NCI-H774 (cell line): ENCODE results near the gene PRCD.
"Not testable (repeated sequence)": the region's sequence is repeated elsewhere in the genome, so short reads cannot be mapped to it uniquely, and the experiment has no call there.

Experiments used
- DNase-seq: peaks from one replicate; lab custom pipeline; 2025; lab: John Stamatoyannopoulos, UW

Gene PRCD

DNA sequence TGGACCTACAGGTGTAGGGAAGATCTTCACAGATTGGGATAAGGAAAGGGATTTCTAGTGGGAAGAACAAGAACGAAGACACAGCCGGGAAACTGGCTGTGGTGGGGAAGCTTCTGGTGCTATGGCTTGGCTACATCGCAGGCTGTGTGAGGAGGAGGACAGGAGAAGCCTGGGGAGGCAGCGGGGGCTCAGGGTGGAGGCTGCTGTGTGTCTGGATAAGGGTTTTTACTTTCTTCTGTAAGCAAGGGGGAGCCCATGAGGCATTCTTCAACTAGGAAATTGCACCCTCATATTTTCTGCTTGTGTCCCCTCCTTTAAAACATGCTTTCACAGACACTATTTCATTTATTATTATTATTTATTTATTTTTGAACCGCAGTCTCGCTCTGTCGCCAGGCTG lies 35.7 kb upstream of the PRCD start:
- no peak for DNase-seq

DNA sequence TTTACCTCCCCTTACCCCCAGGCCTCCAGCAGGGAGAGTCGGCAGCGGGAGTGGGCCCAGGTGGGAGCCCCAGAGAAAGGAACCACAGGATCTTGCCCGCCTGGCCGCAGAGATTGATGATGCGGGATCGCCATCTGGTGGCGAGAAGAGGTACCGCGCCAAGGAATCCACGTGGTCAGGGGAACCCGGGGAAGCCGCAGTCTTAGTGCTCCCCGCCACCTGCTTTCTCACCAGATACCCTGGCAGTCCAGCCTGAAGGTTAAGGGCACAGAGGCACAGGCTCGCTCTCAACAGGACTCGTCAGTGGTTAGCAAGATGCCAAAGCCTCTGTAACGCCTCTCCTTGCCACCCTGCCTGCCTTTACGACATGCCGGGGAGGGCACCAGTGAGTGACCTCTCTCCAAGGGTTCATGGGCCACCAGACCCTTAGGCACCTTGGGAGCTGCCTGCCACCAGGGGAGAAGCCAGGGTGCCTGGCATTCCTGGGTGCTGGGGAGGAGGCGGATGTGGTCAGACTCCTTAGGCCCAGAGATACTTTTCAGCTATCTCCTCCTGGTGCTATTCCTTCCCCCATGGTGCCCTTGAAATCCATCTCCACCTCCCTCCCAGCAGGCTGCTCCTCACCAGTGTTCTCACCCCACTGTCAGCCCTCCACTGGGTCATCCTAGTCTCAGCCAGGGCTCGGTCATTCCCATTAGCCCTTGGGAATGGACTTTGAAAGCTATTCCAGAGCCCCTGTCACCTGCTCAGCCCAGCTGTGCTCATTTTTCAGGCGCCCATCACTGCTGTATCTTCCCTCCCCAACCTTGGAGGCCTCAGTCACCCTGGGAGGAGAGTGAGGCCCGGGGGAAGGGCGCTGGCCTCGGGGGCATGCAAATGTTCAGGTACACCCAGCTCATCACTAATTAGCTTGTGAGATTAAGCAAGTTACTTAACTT lies 33.2 kb upstream of the PRCD start:
- peak; percentile 77 for DNase-seq

GRCh38 chr17:76508472-76509063 lies 31.3 kb upstream of the PRCD start:
- not testable (repeated sequence) for DNase-seq

GRCh38 chr17:76510831-76511244 lies 29.0 kb upstream of the PRCD start:
- no peak for DNase-seq

GRCh38 chr17:76511668-76512365 lies 28.0 kb upstream of the PRCD start:
- DNase-seq, result no peak

DNA sequence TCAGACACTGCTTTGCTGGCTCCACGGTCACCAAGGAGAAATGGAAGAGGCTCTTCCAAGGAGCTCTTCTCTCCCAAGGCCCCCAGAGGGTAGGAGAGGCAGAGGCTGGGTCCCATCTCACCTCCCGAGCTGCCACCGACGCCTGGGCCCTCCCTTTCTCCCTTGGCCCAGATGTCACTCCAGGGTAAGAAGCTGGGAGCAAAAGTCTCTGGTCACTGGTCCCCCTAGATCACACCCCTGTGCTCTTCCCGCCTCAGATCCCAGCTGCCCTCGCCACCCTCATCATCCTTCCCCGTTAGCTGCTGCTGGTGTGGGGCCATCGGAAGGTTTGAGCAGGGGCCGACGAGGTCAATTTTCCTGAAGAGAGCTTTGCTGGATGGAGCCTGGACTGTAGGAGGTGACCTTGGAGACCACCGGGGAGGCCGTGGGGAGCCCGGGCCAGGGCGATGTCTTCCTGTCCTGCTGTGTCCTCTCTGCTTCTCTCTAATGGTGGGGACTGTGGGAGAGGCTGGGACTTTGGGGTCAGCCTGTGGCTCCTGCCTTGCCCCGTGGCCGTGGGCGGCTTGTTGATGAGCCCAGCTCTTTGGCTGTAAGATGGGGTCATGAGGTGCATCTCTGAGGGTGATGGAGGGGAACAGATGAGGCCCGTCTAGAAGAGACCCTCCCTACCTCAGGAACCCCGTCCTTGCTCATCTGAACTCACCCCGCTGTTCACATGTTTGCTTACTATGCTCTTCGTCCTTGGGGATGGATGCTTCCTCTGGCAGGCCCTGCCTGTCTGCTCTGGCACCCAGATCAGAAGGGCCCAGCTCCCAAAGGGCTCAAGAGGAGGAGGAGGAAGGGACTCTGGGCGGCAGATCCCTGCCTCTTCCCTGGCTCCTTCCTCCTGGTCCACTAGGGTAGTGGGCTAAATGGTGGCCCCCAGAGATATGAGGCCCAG lies 27.2 kb upstream of the PRCD start:
- no peak for DNase-seq

DNA sequence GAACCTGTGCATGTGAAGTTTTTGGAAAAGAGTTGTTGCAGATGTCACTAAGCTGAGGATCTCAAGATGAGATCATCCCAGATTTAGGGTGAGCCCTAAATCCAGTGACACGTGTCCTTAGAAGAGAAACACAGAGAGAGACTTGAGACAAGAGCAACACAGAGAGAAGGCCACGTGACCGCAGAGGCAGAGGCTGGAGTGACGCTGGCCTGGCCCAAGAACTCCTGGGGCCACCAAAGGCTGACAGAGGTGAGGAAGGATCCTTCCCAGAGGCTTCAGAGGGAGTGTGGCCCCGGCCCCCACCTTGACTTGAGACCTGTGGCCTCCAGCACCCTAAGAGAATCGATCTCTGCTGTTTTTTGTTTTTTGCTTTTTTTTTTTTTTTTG lies 26.5 kb upstream of the PRCD start:
- no peak for DNase-seq

GRCh38 chr17:76514355-76514754 lies 25.5 kb upstream of the PRCD start:
- DNase-seq, result not testable (repeated sequence)

- no peak for DNase-seq
Measured at GRCh38 chr17:76515274-76515949, 24.4 kb upstream of the PRCD start.

GRCh38 chr17:76517638-76518038 lies 22.2 kb upstream of the PRCD start:
- DNase-seq, result no peak

DNA sequence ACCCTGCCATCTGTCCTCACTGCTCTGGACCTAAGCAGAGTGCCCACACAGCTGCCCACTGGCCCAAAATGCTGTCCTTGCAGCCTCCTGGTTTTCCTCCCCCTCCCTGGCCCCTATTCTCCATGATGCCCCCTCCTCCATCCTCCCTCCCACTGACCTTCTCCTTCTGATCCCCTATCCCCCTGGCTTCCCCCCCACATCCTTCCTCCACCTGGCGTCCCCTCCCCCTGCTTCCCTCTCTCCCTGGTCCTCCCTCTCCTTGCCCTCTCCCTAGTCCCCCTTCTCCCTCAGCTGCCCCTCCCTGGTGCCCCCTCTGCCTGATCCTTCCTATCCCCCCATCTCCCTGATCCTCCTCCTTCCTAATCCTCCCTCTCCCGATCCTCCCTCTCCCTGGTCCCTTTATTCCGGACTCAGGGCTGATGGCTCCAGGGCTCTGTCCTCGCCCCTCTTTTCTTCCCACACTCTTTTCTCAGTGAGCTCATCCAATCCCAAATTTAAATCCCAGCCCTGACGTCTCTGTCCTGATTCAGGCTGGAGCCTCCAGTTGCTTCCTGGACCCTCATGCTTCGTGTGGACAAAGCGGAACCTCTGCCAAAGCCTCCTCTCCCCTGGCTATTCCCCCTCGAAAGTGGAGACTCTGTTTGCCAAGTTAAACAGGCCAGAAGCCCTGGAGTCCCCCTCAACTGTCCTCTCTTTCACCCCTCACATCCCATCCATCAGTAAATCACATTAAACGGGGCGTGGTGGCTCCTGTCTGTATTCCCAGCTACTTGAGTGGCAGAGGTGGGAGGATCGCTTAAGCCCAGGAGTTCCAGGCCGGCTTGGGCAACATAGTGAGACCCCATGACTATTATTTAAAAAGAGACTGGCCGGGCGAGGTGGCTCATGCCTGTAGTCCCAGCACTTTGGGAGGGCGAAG lies 20.5 kb upstream of the PRCD start:
- no peak for DNase-seq

DNA sequence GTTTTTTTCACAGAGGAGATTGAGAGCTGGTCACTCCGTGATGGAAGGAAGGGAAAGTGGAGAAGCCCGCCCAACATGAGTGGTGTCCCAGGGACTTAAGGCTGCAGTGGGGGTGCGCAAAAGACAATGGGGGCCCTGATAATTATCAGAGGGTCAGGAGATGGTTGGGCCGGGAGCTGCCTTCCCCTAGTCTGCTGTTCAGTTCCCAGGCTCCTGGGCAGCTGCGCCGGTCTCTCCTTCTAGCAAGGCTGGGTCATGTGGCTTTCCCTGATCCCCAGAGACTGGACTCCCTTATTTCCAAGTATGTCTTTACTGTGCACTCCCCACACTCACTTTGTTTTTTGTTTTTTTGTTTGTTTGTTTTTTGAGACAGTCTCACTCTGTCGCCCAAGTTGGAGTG lies 18.6 kb upstream of the PRCD start:
- DNase-seq, result no peak

GRCh38 chr17:76521683-76522082 lies 18.2 kb upstream of the PRCD start:
- DNase-seq, result not testable (repeated sequence)

DNA sequence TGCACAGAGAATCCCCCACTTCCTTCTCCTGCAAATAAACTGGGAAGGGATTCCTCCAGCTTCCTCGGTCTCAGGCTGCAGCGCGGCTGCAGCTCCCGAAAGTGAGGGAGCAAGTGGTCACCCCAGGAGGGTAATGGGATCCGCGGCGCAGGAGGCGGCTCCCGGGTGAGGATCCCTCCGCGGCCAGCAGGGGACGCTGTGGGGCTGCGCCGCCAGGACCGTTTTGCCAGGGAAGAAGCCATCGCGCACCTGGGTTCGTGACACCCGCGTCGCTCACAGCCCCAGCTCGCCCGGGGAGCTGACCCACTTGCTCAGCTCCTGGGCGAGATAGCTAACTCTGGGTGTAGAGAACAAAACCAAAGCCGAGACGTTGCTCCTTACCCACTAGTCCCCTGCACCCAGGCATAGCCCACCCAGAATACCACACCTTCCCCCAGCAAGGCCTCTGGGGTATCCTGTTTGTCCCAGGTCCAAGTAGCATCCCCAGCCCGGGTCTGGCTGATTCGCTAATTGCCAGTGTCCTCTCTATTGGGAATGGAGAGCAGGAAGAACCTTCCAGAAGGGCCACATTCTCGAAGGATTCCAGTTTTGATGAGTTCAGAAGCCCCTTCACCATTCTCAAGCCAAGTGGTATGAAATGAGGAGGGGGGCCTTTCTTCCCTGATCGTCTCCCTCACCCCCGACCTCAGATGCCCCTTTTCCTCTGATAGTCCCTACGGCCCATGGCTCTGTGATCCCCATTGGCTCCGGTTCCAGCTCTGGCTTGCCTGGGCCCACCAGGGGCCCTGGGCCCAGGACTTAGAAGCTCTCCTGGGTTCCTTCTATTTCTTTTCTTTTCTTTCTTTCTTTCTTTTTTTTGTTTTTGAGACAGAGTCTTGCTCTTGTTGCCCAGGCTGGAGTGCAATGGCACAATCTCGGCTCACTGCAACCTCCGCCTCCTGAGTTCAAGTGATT lies 16.5 kb upstream of the PRCD start:
- DNase-seq, result peak; percentile 66

DNA sequence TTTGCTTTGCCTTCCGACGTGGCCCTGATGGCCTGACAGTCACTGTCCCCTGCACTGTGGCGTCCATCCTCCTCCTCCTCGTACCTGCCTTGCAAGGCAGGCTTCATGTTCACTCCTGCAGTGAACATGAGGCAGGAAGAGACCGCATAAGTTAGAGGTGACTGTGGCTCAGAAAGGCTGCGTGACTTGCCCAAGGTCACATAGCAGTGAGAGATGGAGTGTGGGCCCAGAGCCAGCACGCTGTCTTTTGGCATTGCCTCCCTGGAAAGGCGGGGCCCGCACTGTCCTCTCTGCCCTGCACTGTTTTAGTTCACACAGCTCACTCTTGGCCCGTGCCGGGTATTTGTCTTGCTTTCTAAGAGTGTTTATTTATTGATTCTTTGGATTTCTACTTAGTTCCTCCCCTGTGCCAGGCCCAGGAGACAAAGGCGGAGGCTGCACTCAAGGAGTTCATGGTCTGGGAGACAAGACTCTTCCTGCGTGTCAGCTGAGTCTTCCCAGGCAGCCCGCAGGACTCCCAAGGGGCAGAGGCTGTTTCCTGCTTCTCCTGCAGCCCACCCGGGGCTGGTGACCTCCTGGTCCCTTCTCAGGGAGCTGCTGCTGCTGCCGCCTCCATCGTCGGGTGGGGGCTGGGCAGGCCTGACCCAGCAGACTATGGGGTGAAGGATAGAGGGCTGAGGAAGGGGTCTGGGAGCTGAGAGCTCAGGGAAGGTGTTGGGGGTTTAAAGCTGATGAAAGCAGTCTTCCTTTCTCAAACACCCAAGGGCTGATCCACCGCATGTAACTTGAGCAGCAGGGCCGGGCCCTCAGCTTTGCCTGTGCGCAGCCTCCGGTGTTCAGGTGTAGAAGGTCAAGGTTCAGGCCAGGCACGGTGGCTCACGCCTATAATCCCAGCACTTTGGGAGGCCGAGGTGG lies 15.0 kb upstream of the PRCD start:
- no peak for DNase-seq

DNA sequence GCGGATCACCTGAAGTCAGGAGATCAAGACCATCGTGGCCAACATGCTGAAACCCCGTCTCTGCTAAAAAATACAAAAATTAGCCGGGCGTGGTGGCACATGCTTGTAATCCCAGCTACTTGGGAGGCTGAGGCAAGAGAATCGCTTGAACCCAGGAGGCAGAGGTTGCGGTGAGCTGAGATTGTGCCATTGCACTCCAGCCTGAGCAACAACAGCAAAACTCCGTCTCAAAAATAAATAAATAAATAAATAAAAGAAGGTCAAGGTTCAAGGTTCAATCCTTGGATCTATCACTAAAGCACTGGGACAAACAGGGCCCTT lies 14.4 kb upstream of the PRCD start:
- DNase-seq, result not testable (repeated sequence)

GRCh38 chr17:76527016-76527415 lies 12.8 kb upstream of the PRCD start:
- DNase-seq, result not testable (repeated sequence)
